HL-60 (cell line): Measurements from ENCODE around the gene CD48.

ENCODE experiments used
- DNase-seq, 2 experiments: peaks; one replicate each; pipeline ENCODE4 v3.0.0-alpha.2; 2010 to 2020; ENCODE audit warnings: low read depth in 1 of 2, low spot score in 1 of 2
- H3K27ac ChIP-seq: fragments of 250-450 bp; sonication (Bioruptor Pico); replicated peaks from 2 replicates; pipeline ENCODE4 v1.5.1; 2020; ENCODE audit warnings: mild to moderate bottlenecking, moderate library complexity
- H3K27me3 ChIP-seq: fragments of 250-450 bp; sonication (Bioruptor Pico); 2 replicates; pipeline ENCODE4 v1.5.1; 2021; ENCODE audit warnings: mild to moderate bottlenecking, moderate library complexity; ENCODE audit not compliant: insufficient read depth, poor library complexity, severe bottlenecking
- H3K4me3 ChIP-seq: replicated peaks from 2 replicates; pipeline ENCODE4 v1.5.1; 2011; ENCODE audit warnings: mild to moderate bottlenecking, control low read depth, low read length; ENCODE audit not compliant: insufficient read depth
- GABPA ChIP-seq: IDR thresholded peaks from 2 replicates; pipeline ENCODE4 v1.6.1; 2012; ENCODE audit warnings: low read depth
- POLR2AphosphoS5 ChIP-seq: IDR thresholded peaks from 2 replicates; pipeline ENCODE4 v1.6.1; 2012; ENCODE audit warnings: low read depth
- REST ChIP-seq: IDR thresholded peaks from 2 replicates; pipeline ENCODE4 v1.6.1; 2012; ENCODE audit warnings: low read depth; ENCODE audit not compliant: insufficient replicate concordance
- SPI1 ChIP-seq: IDR thresholded peaks from 2 replicates; pipeline ENCODE4 v1.6.1; 2012; ENCODE audit warnings: low read depth, mild to moderate bottlenecking, borderline replicate concordance
- TF ChIP-seq, protein P1 (sequence below): IDR thresholded peaks from one replicate; pipeline ENCODE4 v1.5.1; 2011; ENCODE audit warnings: low read length, control low read depth, inconsistent platforms; ENCODE audit not compliant: insufficient read depth

CD48 gene

GRCh38 chr1:160662910-160663309, 48.7 kb downstream of the CD48 start:
- TF ChIP-seq REST (no peak), SPI1 (peak; percentile 37; the same call in 1 of the 2 replicates)
- no peak for DNase-seq

GRCh38 chr1:160659566-160659965, 52.1 kb downstream of the CD48 start:
- no peak for DNase-seq
- Histone ChIP-seq H3K27me3 (no peaks in the 10 kb centered on the region), H3K27ac (no peak overlapping the region), H3K4me3 (no peak overlapping the region)
- TF ChIP-seq, protein P1, sequence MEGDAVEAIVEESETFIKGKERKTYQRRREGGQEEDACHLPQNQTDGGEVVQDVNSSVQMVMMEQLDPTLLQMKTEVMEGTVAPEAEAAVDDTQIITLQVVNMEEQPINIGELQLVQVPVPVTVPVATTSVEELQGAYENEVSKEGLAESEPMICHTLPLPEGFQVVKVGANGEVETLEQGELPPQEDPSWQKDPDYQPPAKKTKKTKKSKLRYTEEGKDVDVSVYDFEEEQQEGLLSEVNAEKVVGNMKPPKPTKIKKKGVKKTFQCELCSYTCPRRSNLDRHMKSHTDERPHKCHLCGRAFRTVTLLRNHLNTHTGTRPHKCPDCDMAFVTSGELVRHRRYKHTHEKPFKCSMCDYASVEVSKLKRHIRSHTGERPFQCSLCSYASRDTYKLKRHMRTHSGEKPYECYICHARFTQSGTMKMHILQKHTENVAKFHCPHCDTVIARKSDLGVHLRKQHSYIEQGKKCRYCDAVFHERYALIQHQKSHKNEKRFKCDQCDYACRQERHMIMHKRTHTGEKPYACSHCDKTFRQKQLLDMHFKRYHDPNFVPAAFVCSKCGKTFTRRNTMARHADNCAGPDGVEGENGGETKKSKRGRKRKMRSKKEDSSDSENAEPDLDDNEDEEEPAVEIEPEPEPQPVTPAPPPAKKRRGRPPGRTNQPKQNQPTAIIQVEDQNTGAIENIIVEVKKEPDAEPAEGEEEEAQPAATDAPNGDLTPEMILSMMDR, result no peak
- no peak for TF ChIP-seq REST
- no peak for TF ChIP-seq GABPA
- TF ChIP-seq POLR2AphosphoS5, result no peak
- TF ChIP-seq SPI1, result no peak

More at GRCh38 chr1:160662910-160663309, 48.7 kb downstream of the CD48 start:
- Histone ChIP-seq H3K27me3 (no peaks in the 10 kb centered on the region), H3K27ac (no peak overlapping the region), H3K4me3 (no peak overlapping the region)

DNA sequence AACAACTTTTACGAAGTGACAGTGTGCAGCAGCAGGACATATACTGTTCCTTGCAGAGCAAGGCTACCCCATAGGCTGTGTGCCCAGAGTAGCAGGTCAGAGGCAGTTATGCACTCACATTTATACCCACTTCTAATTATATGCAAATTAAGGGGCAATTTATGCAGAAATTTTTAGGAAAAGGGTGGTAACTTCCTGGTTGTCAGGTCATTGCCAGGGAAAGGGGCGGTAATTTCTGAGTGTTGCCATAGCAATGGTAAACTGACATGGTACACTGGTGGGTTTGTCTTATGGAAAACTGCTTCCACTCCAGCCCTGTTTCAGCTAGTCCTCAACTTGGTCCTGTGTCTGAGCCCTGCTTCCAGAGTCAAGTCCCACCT, 52.8 kb downstream of the CD48 start:
- Histone ChIP-seq H3K27ac (no peak overlapping the region), H3K4me3 (no peak overlapping the region)

More for the DNA sequence above, 52.8 kb downstream of the CD48 start:
- TF ChIP-seq, protein P1, result no peak
- no peak for TF ChIP-seq SPI1
- no peak for TF ChIP-seq POLR2AphosphoS5
- no peak for TF ChIP-seq GABPA
- no peak for TF ChIP-seq REST
- no peak for DNase-seq
- no peaks in the 10 kb centered on the region for H3K27me3 ChIP-seq
